ENCODE data around the gene GAB4.
"Not testable (repeated sequence)": the region's sequence is repeated elsewhere in the genome, so short reads cannot be mapped to it uniquely, and the experiment has no call there.

The GAB4 gene

DNA sequence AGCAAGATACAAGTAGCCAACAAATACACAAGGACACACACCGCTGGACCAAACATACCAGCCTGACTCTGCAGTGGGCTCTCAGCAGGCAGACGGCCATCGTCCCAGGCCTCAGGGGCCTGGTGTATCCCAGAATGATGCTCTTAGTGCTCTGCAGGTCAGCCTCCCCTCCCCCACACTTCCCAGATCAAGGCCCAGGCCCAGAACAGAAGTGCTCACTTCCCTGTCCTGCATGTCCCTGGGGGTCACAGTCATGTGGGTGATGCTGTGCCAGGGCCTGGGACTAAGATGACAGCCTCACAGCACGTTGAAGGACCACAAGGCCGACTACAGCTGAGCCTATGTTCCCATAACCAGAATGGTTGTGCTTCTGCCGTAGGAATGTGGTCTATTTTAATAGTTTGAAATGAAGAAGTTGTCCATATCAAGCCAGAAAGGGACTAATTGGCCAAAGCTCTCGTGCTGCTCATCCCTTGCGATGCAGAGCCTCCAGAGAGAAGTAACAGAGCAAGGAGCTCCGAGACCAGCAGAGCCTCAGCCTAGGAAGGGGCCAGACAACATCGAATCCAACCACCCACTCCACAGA lies 48.6 kb downstream of the GAB4 start:
- no peak for DNase-seq (ENCODE audit: low read depth)

DNA sequence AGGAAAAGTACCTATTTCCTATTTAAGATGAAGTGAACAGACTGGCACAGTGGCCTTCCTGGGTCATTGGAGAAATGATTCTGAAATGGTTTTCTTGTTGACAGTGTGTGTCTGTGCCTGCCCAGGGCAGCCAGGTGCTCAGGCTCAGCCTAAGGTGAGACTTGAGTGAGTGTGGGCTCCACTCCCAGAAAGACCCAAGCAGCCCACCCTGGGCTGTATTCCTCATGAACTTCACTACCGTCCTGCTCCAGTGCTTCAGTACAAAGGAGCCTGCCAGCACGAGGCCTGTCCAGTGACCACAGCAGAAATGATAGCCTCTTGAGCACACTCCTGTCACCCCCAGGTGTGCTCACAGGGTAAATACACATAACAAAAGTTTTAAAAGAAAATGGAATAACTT lies 49.5 kb downstream of the GAB4 start:
- DNase-seq (ENCODE audit: low read depth), result no peak

DNA sequence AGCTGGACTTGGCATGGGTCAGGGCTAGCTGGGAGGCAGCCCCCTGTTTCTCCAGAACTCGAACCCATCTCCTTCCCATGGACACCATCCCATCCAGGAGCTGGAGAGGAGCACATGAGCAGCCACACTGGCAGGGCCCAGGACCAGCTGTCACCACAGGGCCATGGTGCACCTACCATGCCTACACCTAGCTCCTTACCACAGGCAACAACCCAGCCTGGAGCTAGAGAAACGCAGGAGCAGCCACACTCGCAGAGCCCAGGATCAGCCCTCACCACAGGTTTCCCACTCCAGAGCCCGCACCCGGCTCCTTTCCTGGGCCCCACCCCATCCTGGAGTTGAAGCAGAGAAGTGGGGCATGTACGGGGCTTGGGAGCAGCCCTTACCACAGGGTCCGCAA lies 50.2 kb downstream of the GAB4 start:
- DNase-seq (ENCODE audit: low read depth), result no peak

DNA sequence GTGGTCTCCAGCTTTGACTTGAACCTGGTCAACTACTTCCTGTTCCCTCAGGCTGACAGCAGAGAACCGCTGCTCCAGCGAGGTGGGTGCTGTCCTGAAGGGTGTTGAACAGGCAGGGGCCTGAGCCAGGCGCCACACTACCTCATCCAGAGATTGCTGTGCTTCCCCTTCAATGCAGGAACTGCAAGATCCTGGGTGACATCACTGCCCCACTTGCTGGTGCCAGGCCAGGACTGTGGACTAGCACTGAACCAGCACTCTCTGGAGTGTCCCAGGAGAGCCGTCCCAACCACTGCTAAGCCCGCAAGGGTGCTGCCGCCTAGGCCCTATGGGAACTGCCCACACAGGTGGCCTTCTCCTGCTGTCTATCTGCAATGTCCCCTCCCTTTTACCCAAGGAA lies 51.7 kb downstream of the GAB4 start:
- no peak for DNase-seq (ENCODE audit: low read depth)

DNA sequence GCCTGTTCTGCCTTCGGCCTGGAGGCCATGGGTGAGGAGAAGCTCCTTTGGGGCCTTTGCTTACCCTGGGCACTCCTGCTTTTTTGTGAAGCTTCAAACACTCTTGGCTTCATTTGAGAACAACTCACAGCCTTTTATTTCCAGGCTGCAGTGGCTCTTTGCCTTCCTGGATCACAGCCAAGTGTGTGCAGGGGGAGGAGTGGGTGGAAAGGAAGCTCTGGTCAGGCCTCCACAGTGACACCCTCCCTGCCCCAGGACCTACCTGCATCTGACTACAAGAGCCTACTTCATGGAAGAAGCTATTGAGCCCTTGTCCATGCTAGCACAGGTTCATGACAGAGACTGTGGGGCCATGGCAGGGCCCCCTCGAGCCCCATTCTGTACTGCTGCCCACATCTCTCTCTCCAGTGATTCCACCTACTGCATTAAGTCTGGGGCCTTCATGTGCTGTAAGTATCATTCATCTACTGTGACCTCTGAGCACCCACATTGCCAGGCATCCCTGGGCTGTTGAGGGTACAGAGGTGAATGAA lies 52.3 kb downstream of the GAB4 start:
- no peak for DNase-seq (ENCODE audit: low read depth)

DNA sequence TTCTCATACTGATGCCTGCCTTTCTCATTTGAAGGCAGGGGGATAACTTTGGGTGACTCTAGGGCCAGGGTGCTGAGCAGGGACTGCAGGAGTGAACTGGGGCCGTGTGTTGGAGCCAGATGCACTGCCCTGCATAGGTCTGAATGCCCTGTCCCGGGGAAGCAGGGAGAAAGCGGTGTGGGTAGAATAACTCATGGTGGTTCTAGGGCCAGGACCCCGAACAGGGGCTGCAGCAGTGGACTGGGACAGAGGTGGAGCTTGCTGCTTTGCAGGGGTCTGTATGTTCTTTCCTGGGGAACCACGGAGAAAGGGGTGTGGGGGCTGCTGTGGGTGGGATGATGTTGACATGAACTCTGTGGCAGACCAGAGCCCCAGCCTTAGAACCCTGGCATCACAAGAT lies 52.9 kb downstream of the GAB4 start:
- DNase-seq (ENCODE audit: low read depth), result no peak

DNA sequence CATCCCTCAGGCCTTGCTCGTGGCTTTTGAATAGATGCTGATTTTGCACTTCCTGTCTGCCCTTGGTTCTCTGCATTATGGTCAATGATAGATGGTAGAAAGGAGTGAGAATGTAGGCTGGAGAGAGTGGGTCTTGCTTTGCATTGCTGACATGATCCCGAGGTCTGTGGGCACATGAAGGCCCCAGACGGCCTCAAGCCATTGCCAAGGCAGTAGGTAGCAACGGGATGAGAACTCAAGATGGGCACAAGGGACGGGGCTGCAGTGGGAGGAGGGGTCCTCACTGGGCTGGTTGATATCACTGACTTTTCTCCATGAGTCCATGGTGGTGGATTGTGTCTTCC lies 54.0 kb downstream of the GAB4 start:
- DNase-seq (ENCODE audit: low read depth), result no peak

DNA sequence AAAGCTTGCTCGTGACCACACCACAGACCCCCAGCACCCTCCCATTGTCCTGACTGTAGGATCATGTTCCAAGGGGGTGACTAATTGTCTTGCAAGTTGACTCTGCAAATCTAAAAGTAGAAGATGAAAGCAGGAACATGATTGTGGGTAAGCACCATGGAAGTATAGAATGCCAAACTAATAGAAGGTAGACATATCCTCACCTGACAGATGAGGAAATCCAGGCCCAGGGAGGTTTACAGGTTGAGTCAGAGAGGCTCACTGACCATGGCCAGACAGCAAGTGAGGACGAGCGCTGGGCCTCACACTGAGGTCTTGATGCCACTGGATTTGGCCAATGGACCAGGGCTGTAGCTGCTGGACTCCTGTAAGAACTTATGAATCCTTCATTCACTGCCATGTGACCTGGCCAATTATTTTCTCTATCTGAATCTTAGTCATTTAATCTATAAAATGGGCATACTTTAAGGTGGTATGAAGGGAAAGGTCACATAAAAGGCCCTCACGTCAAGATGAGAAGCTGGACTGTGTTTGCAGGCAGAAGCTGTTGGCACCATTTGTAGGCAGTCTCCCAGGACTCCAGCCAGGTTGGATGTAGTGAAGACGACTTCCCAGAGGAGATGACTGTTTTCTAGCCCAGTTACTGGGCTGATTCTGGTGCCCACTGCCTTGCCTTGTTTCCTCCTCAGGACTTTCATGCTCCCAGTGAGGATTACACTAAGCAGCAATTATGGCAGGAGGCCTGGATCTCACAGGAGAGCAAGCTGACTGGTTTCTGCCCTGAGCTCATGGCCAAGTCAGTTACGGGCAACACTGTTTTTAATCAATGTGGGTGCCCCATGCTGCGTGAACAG lies 54.6 kb downstream of the GAB4 start:
- no peak for DNase-seq (ENCODE audit: low read depth)

DNA sequence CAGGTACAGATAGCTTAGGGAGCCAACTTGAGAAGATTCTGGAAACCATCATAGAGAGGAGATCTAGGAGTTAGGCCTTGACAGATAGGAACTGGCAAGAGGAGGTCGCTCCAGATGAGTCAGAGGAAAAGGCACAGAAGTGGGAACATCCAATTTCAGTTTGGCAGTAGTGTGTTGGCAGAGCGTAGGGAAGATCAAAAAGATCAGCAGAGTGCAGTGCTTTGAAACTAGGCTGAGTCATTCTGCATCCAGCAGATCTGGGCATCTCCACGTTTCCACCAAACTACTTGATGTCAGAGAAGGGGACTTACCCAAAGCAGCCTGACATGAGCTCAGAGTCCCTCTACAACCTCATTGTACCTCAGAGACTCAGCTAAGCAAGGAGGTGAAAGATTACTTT lies 58.5 kb downstream of the GAB4 start:
- no peak for DNase-seq (ENCODE audit: low read depth)

DNA sequence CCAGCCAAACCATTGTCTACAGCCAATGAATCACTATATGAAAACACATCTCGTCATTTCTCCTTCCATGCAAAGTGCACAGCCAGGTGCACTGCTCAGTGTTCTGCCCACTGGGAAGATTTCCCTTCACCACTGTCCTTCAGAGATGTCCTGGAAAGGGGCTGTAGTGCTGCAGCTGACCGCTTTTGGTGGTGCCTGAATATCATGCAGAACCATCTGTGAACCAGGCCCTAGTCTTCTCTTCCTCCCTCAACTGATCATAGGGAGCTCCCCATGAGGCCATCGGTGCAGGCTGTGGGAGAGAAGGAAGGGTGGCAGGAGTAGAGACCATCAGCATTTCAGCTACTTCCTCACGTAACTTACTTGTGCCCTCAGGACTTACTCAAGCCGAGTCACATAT lies 70.2 kb downstream of the GAB4 start:
- no peak for DNase-seq (ENCODE audit: low read depth)

DNA sequence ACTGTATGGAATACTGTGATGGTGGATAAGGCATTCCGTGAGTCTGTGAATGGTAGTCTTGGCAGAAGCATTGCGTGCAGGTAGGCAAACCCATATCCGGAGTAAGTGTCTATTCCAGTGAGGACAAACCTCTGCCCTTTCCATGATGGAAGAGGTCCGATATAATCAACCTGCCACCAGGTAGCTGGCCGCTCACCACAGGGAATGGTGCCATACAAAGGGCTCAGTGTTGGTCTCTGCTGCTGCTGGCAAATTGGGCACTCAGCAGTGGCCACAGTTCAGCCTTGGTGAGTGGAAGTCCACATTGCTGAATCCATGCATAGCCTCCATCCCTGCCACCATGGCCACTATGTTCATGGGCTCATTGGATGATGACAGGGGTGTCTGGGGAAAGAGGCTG lies 70.8 kb downstream of the GAB4 start:
- not testable (repeated sequence) for DNase-seq (ENCODE audit: low read depth)

DNA sequence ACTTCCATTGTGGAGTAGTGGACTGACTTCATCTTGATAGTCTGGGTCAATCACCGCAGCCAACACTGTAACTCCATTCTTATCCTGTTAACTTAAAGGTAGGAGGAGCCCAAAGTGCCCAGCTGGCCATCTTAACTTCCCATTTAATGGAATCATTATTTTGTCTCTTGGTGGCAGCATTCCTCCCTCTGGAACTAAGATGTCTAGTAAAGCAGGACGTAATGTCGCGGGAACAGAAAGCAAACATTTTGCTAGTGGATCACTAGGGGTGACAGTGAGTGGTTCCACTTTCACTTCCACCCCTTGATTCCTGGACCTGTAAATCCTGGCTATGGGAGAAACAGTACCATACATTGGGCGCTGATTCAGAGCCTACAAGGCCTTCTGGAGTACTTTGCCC lies 71.4 kb downstream of the GAB4 start:
- DNase-seq (ENCODE audit: low read depth), result no peak

DNA sequence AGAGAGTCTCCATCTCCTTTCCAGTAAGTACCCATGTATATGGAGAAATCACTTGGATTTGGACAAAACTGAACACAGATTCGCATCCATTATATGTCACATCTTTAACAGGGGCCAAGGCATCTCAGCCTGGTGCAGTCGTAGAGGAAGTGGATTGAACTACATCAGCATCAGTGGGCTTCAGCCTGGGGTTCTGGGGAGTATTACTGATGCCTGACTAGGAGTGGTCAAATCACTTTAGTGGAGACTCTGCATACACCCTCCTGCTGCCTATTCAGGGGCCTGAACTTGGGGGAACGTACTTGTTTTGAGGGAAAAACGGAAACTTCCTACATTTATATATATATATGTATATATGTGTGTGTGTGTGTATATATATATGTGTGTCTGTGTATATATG lies 72.8 kb downstream of the GAB4 start:
- DNase-seq (ENCODE audit: low read depth), result no peak

DNA sequence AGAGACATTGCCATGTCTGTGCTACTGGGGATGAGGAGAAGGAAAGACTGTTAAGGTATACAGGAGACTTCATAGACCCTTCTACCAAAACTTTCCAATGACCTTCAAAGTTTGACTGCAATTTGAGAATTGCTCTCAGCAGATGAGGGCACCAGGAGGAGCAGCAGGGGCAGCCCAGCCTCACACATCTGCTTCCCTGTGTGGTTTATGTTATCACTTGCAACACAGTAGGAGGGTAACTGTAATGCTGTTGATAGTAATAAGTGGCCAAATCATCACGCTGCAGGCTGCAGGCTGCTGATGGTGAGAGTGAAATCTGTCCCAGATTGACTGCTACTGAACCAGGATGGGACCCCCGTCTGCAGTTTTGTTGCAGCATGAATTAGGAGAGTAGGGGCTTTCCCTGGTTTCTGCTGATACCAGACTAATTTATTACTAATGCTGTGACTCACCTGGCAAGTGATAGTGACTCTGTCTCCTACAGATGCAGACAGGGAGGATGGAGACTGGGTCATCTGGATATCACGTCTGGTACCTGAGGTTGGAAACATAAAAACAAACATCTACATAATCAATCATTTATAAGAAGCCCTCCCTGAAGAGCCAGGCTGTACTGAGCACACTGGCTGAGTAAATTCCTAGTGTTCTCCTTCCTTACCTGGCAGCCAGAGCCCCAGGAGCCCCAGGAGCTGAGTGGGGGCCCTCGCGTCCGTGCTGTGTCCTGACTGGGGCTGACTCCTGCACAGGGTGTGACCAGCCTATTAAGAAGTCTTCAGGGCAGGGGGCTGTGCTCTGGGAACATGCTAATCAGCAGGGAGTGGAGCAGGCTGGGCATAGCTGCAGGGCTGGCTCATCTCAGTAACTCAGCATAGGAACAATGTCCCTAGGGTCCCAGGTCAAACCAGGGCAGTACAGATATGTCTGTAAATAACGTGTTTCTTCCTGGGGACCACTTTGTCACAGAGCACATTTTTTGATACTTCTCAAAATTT lies 74.4 kb downstream of the GAB4 start:
- DNase-seq (ENCODE audit: low read depth), result no peak

DNA sequence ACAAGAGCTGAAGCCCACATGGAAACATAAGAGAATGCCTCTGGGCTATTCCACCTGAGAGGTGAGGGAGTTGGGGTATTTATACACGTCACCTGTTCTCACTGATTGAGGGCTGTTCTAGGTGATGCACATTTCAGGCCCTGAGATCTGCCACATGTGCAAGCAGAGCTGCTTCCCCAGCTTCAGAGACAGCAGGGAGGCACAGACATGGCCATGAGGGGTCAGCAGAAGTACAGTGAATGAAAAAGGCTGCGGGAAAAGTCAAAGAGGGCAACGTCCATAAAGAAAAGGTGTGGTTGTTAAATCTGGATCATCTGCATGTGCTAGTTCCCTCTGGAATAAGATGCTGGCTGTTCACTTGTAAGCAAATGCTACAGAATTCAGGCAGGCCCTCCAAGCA lies 75.4 kb downstream of the GAB4 start:
- no peak for DNase-seq (ENCODE audit: low read depth)

DNA sequence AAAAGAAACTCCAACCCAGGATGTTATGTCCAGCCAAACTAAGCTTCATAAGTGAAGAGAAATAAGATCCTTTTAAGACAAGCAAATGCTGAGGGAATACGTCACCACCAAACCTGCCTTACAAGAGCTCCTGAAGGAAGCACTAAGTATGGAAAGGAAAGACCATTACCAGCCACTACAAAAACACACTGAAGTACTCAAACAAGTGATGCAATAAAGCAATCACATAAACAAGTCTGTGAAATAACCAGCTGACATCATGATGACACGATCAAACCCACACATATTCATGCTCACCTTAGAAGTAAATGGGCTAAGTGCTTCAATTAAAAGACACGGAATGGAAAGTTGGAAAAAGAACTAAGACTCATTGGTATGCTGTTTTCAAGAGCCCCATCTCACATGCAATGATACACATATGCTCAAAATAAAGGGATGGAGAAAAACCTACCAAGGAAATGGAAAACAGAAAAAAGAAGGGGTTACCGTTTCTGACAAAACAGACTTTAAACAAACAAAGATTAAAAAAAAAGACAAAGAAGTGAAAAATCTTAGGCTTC lies 82.5 kb downstream of the GAB4 start:
- DNase-seq (ENCODE audit: low read depth), result no peak

DNA sequence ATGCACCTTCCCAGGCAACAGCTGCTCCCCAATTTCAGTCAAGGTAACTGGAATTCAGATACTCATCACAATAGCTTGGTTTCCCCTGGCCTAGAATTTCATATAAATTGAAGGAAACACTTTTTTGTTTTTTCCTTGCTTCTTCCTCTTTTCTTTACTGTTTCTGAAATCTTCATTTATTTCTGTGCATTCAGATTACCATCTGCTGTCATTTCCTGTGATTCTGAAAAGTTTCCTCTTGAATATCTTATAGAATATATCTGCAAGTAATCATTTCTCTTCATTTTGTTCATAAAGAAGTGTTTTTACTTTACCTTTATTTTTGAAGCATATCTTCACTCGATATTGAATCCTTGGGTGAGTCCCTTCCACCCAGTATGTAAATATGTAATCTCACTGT lies 85.3 kb downstream of the GAB4 start:
- DNase-seq (ENCODE audit: low read depth), result no peak

DNA sequence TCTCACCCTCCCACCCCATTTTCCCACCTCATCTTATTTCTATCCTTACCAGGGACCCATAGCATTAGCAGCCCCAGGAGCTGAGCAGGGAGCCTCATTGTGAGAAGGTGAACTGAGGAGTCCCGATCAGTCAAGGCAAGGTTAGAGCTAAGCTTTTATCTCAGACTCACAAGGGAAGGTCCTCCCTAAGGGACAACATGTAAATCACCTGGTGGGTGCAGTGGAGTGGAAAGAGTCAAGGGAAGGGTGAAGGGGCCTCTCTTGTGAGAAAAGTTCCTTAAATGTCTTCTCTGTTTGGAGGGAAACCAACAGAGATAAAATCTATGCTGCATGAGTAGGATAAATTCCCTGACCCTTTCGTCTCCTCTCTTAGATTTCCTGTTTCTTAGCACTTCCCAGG lies 85.9 kb downstream of the GAB4 start:
- no peak for DNase-seq (ENCODE audit: low read depth)

DNA sequence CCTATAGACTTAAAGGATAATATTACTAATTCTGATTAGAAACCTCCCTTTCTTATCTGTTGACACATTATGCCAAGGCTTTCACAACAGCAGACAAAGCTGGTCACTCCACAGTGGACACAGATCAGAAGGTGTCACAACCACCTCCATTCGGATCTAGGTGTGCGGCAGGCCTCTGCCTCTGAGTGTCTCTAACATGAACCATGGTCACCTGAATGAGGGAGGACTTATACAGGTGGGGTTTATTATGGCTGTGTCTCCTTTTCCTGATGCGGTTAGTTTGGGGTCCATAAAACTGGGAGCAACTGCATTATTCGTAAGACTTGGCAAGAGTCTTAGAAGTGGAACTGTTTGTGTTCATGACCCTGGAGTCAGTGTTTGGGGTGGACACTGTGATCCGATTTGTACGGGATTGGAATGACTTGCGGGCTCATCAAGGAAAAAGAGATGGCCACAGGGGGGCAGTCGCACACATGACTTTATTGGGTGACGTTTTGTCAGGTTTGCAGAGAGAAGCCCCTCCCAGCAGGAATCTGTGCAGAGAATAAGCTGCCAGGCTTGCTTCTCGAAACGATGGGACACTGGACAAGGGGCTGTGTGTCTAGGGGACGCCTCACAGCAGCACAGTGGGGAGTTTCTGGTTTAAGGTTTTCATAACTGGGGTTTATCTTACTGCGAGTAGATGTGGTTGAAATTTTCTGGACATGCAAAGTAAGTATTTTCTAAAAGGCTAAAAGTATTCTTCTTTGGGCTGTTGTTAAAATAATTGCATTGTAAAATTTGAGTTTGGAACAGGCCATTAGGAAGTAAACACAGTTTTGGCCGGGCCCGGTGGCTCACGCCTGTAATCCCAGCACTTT lies 90.6 kb downstream of the GAB4 start:
- DNase-seq (ENCODE audit: low read depth), result peak; percentile 2

DNA sequence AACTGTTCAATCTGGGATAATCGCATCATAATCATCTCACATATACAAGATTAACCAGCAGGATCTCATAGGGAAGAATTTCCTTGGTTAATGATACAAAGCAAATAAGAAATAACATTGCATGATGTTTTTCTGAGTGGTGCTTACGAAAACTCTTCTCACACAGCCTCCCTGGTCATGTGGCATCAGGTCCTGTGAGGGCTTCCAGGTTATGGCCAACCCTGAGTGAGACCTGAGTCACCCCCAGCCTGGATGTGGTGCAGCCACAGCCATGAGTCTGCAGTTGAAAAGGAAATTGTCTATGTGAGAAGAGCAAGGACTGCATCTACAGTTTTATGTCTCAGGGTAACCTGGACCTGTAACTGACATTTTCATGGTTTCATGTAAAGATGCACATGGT lies 92.3 kb downstream of the GAB4 start:
- DNase-seq (ENCODE audit: low read depth), result peak; percentile 61

DNA sequence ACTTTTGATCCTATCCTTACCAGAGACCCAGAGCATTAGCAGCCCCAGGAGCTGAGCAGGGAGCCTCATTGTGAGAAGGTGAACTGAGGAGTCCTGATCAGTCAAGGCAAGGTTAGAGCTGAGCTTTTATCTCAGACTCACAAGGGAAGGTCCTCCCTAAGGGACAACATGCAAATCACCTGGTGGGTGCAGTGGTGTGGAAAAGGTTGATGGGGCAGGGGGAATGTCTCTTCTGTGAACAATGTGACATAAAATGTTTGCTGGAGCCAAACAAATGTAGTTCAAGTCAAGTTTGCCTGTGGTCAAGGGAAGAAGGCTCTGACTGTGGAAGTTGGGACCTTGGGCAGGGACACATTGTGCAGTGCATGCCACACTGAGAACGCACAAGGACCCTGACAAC lies 93.1 kb downstream of the GAB4 start:
- not testable (repeated sequence) for DNase-seq (ENCODE audit: low read depth)
